SU-DHL-6 (cell line): ENCODE measurements around the gene THSD7A.

Experiments
- CTCF ChIP-seq: fragments of 200-600 bp; sonication (generic); IDR thresholded peaks from one replicate; pipeline ENCODE4 v1.5.1; 2017; ENCODE audit warnings: antibody characterized with exemption, mild to moderate bottlenecking, low read length, moderate library complexity; ENCODE audit not compliant: insufficient read depth, poor library complexity, severe bottlenecking
- EZH2phosphoT487 ChIP-seq: fragments of 200-600 bp; sonication (generic), shearing (Covaris generic); conservative IDR thresholded peaks from 2 replicates; pipeline ENCODE4 v1.6.1; 2018; ENCODE audit warnings: mild to moderate bottlenecking, antibody characterized with exemption, low read length, moderate library complexity, mixed read lengths

GRCh38 chr7:11394438-11394837, 437.6 kb downstream of the THSD7A start:
- TF ChIP-seq CTCF = no peak
- no peak for TF ChIP-seq EZH2phosphoT487
